HCT116 (cell line): ENCODE results near the gene TRPC5OS. TPM values are rescaled to one million over a fixed set of nuclear protein-coding genes. Genes with fewer than 3 reads are reported as not detected.

Source experiments
- ATAC-seq: fragments of 200-7000 bp; cut with Tn5 transposase; 2 replicates; pipeline ENCODE4 v1.9.1; 2020; ENCODE audit warnings: mild to moderate bottlenecking, moderate library complexity
- BruUV-seq: library from RNA; stranded (reverse); fragments of 400-500 nt; replicated peaks from 2 replicates; lab custom pipeline; 2021; lab: Mats Ljungman, UMichigan
- CTCF ChIA-PET: fragments of 300-600 bp; sonication (Branson Sonifier 250); formaldehyde crosslinking; loops from one replicate; lab custom pipeline; 2021; ENCODE audit warnings: antibody characterized with exemption; lab: Charles Lee
- POLR2A ChIA-PET: fragments of 300-600, 350-600 bp; sonication (Branson Sonifier 250); formaldehyde crosslinking; loops from one replicate; lab custom pipeline; 2021; ENCODE audit warnings: antibody characterized with exemption; lab: Charles Lee
- RAD21 ChIA-PET, 2 experiments: fragments of 300-600 bp; sonication (Branson Sonifier 250); formaldehyde crosslinking; loops; one replicate each; lab custom pipeline; 2023; ENCODE audit warnings: low total read pairs in 2 of 2; ENCODE audit not compliant: uncharacterized antibody in 2 of 2, unreplicated experiment in 2 of 2, low non-redundant PET in 1 of 2; lab: Charles Lee
- DNase-seq: peaks from one replicate; pipeline ENCODE4 v3.0.0-alpha.2; 2010; ENCODE audit warnings: low read depth, low spot score
- H2AFZ ChIP-seq: fragments of 200-600 bp; shearing (Covaris generic), sonication (generic); 2 replicates; pipeline ENCODE4 v1.6.1; 2017; ENCODE audit warnings: low read depth, mixed run types, mixed read lengths, antibody characterized with exemption, low read length; ENCODE audit not compliant: poor library complexity, severe bottlenecking
- H3K27ac ChIP-seq: 2 replicates; pipeline ENCODE4 v1.5.1; 2012; ENCODE audit warnings: low read depth, low read length
- H3K27me3 ChIP-seq: fragments of 200-600 bp; sonication (generic); 2 replicates; pipeline ENCODE4 v1.6.1; 2016; ENCODE audit warnings: mixed run types, low read length, mixed read lengths; ENCODE audit not compliant: insufficient read depth
- H3K36me3 ChIP-seq, 2 experiments: fragments of 200-500 bp in 1 of 2; fragments of 200-600 bp in 1 of 2; sonication (Bioruptor generic) in 1 of 2; sonication (generic) in 1 of 2; 2 replicates each; pipeline versions ENCODE4 v1.5.1 to v1.6.1; 2014 to 2016; ENCODE audit warnings: low read length in 2 of 2, inconsistent platforms in 1 of 2, mixed read lengths in 1 of 2, mixed run types in 1 of 2; ENCODE audit not compliant: insufficient read depth in 2 of 2, control insufficient read depth in 1 of 2
- H3K4me1 ChIP-seq, 2 experiments: fragments of 200-600 bp in 1 of 2; sonication (generic) in 1 of 2; 2 replicates each; pipeline versions ENCODE4 v1.5.1 to v1.6.1; 2012 to 2017; ENCODE audit warnings: low read length in 2 of 2, inconsistent platforms in 1 of 2, mild to moderate bottlenecking in 1 of 2, mixed read lengths in 1 of 2, mixed run types in 1 of 2, moderate library complexity in 1 of 2; ENCODE audit not compliant: insufficient read depth in 2 of 2, control insufficient read depth in 1 of 2
- H3K4me2 ChIP-seq: fragments of 200-600 bp; sonication (generic); 2 replicates; pipeline ENCODE4 v1.6.1; 2017; ENCODE audit warnings: mixed run types, low read length, mixed read lengths
- H3K4me3 ChIP-seq, 2 experiments: fragments of 200-600 bp in 1 of 2; sonication (generic) in 1 of 2; replicated peaks in 1 of 2; 2 replicates each; pipeline ENCODE4 v1.5.1; 2011 to 2016; ENCODE audit warnings: low read length in 2 of 2, control low read depth in 1 of 2, low read depth in 1 of 2, mild to moderate bottlenecking in 1 of 2, mixed read lengths in 1 of 2, mixed run types in 1 of 2
- H3K79me2 ChIP-seq: fragments of 200-600 bp; sonication (generic); 2 replicates; pipeline ENCODE4 v1.6.1; 2017; ENCODE audit warnings: mild to moderate bottlenecking, mixed run types, low read length, moderate library complexity, mixed read lengths; ENCODE audit not compliant: insufficient read depth
- H3K9ac ChIP-seq: fragments of 200-600 bp; sonication (generic); 2 replicates; pipeline ENCODE4 v1.6.1; 2016; ENCODE audit warnings: low read length, mixed read lengths
- H3K9me2 ChIP-seq: fragments of 200-600 bp; sonication (generic), shearing (Covaris generic); 2 replicates; pipeline ENCODE4 v1.6.1; 2017; ENCODE audit warnings: mixed run types, mild to moderate bottlenecking, moderate library complexity; ENCODE audit not compliant: insufficient read depth
- H3K9me3 ChIP-seq, 2 experiments: fragments of 200-500 bp in 1 of 2; fragments of 200-600 bp in 1 of 2; sonication (Bioruptor generic) in 1 of 2; sonication (generic) in 1 of 2; 2 replicates each; pipeline ENCODE4 v1.6.1; 2014 to 2017; ENCODE audit warnings: low read length in 2 of 2, mixed read lengths in 2 of 2, inconsistent platforms in 1 of 2, low read depth in 1 of 2, mild to moderate bottlenecking in 1 of 2, mixed run types in 1 of 2, moderate library complexity in 1 of 2; ENCODE audit not compliant: control insufficient read depth in 1 of 2, insufficient read depth in 1 of 2
- H4K20me1 ChIP-seq: fragments of 200-600 bp; sonication (generic), shearing (Covaris generic); 2 replicates; pipeline ENCODE4 v1.6.1; 2017; ENCODE audit warnings: mixed run types, mild to moderate bottlenecking, moderate library complexity; ENCODE audit not compliant: insufficient read depth
- CTCF ChIP-seq, 3 experiments: fragments of 200-600 bp in 1 of 3; sonication (generic) in 1 of 3; IDR thresholded peaks in 2 of 3; conservative IDR thresholded peaks in 1 of 3; 2 replicates each; pipeline ENCODE4 v1.5.1; 2012 to 2017; ENCODE audit warnings: low read depth in 2 of 3, low read length in 2 of 3, antibody characterized with exemption in 1 of 3, borderline replicate concordance in 1 of 3, control low read depth in 1 of 3, mild to moderate bottlenecking in 1 of 3, mixed read lengths in 1 of 3, mixed run types in 1 of 3, moderate library complexity in 1 of 3; ENCODE audit not compliant: insufficient read depth in 1 of 3
- EZH2 ChIP-seq: fragments of 200-600 bp; sonication (generic); IDR thresholded peaks from 2 replicates; pipeline ENCODE4 v1.6.1; 2017; ENCODE audit warnings: antibody characterized with exemption, mixed run types
- FOSL1 ChIP-seq: IDR thresholded peaks from 2 replicates; pipeline ENCODE4 v1.6.1; 2012; ENCODE audit warnings: low read depth
- JUND ChIP-seq: IDR thresholded peaks from 2 replicates; pipeline ENCODE4 v1.6.1; 2012
- POLR2A ChIP-seq: IDR thresholded peaks from 2 replicates; pipeline ENCODE4 v1.7.0; 2011; ENCODE audit warnings: borderline replicate concordance; ENCODE audit not compliant: insufficient read depth, insufficient read length; ENCODE audit errors: extremely low read depth
- RAD21 ChIP-seq: IDR thresholded peaks from 2 replicates; pipeline ENCODE4 v1.6.1; 2012; ENCODE audit warnings: low read depth, mild to moderate bottlenecking
- REST ChIP-seq: IDR thresholded peaks from 2 replicates; pipeline ENCODE4 v1.6.1; 2012; ENCODE audit warnings: low read depth
- SRF ChIP-seq: IDR thresholded peaks from 2 replicates; pipeline ENCODE4 v1.6.1; 2012; ENCODE audit warnings: low read depth
- TCF7L2 ChIP-seq: IDR thresholded peaks from 2 replicates; pipeline ENCODE4 v1.7.0; 2011; ENCODE audit warnings: borderline replicate concordance, inconsistent platforms; ENCODE audit not compliant: insufficient read depth, insufficient read length; ENCODE audit errors: extremely low read depth
- intact Hi-C: fragments of 100-400 bp; cut with micrococcal nuclease; formaldehyde crosslinking; loops from 2 replicates; pipeline ENCODE4 v1.10.0; 2022
- total RNA-seq: library from RNA; stranded (reverse); gene quantifications from one replicate; pipeline ENCODE4 v1.2.1, GENCODE V29; 2021; ENCODE audit not compliant: unreplicated experiment
- TF ChIP-seq, protein P1 (sequence below): IDR thresholded peaks from 2 replicates; pipeline ENCODE4 v1.6.1; 2011; ENCODE audit warnings: mild to moderate bottlenecking, low read length, moderate library complexity; ENCODE audit not compliant: insufficient replicate concordance; ENCODE audit errors: extremely low read depth

TRPC5OS gene
- total RNA-seq, 1 experiment from 2014 or later, result 0.07 TPM

- no peaks in the 10 kb centered on the region for H3K9me2 ChIP-seq
- H3K4me1 ChIP-seq, result no peaks in the 10 kb centered on the region
- CTCF ChIA-PET, result no interaction called here
- no peaks in the 10 kb centered on the region for H3K79me2 ChIP-seq
- H3K9ac ChIP-seq, result no peak overlapping the region
- H3K4me3 ChIP-seq, result no peak overlapping the region
- no peak overlapping the region for H2AFZ ChIP-seq
- no peak overlapping the region for H3K27ac ChIP-seq
- intact Hi-C loops, result no loop called here
- DNase-seq, result no peak
- ATAC-seq, result no peak
- no TSS peak for BruUV-seq
- H4K20me1 ChIP-seq, result no peaks in the 10 kb centered on the region
- no peaks in the 10 kb centered on the region for H3K27me3 ChIP-seq
- POLR2A ChIA-PET, result no interaction called here
- H3K4me2 ChIP-seq, result no peak overlapping the region
- TF ChIP-seq CTCF (IDR thresholded peaks at IDR 0.05 in 2 of 3, conservative IDR thresholded peaks at IDR 0.05 in 1 of 3; ENCODE audit: borderline replicate concordance in 1 of 3, insufficient read depth in 1 of 3, low read depth in 2 of 3, low read length in 2 of 3), result no peak
- no peak for TF ChIP-seq REST
- TF ChIP-seq EZH2, result no peak
- TF ChIP-seq FOSL1, result no peak
- TF ChIP-seq SRF, result no peak
- no peak for TF ChIP-seq POLR2A
- TF ChIP-seq TCF7L2, result no peak
- TF ChIP-seq RAD21, result no peak
- TF ChIP-seq JUND, result no peak
- TF ChIP-seq, protein P1, sequence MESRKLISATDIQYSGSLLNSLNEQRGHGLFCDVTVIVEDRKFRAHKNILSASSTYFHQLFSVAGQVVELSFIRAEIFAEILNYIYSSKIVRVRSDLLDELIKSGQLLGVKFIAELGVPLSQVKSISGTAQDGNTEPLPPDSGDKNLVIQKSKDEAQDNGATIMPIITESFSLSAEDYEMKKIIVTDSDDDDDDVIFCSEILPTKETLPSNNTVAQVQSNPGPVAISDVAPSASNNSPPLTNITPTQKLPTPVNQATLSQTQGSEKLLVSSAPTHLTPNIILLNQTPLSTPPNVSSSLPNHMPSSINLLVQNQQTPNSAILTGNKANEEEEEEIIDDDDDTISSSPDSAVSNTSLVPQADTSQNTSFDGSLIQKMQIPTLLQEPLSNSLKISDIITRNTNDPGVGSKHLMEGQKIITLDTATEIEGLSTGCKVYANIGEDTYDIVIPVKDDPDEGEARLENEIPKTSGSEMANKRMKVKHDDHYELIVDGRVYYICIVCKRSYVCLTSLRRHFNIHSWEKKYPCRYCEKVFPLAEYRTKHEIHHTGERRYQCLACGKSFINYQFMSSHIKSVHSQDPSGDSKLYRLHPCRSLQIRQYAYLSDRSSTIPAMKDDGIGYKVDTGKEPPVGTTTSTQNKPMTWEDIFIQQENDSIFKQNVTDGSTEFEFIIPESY, result no peak
- no peaks in the 10 kb centered on the region for H3K36me3 ChIP-seq
- RAD21 ChIA-PET, result no interaction called here
- no peaks in the 10 kb centered on the region for H3K9me3 ChIP-seq
Measured at GRCh38 chrX:111880735-111881134, 4.8 kb downstream of the TRPC5OS start.
